ENCODE results near the gene PRDX4.

Gene PRDX4

GRCh38 chrX:23660766-23661132, 6.5 kb upstream of the PRDX4 start:
- no peak for DNase-seq (ENCODE audit: low read depth)
- no peak for TF ChIP-seq CTCF (conservative IDR thresholded peaks at IDR 0.05; ENCODE audit: low read depth, low read length)
- H3K4me3 ChIP-seq (ENCODE audit: low read length), result no peak overlapping the region

GRCh38 chrX:23661671-23662070, 5.6 kb upstream of the PRDX4 start:
- DNase-seq (ENCODE audit: low read depth), result no peak
- no peak for TF ChIP-seq CTCF (conservative IDR thresholded peaks at IDR 0.05; ENCODE audit: low read depth, low read length)
- no peak overlapping the region for H3K4me3 ChIP-seq (ENCODE audit: low read length)

DNA sequence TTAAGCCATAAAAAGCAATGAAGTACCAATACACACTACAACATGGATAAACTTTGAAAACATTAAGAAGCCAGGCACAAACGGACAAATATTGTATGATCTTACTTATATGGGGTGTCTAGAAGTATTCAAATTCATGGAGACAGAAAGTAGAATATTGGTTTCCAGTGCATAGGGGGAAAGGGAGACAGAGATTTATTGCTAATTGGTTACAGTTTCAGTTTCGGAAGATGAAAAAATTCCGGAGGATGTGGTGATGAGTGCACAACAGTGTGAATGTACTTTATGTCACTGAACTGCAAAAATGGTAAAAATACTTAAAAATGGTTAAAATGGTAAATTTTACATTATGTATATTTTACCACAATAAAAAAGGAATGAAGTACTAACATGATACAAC, 5.1 kb upstream of the PRDX4 start:
- TF ChIP-seq CTCF (conservative IDR thresholded peaks at IDR 0.05; ENCODE audit: low read depth, low read length), result no peak
- H3K4me3 ChIP-seq (ENCODE audit: low read length), result no peak overlapping the region
- DNase-seq (ENCODE audit: low read depth), result no peak

DNA sequence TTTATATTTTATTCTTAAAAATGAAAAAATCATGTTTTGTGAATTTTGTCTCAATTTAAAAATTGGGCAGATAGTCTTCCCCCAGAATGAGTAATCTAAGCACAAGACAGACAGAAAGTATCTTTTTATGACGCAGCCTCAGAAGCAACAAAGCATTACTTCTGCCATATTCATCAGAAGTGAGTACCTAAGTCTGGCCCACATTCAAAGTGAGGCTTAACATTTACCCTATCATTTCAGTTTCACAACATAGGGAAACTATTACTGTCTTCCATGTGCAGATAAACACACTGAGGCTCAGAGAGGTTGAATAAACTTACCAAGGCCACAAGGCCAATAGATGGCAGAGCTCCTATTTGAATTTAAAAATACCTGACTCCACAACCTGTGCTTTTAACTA, 4.4 kb upstream of the PRDX4 start:
- no peak for DNase-seq (ENCODE audit: low read depth)
- no peak for TF ChIP-seq CTCF (conservative IDR thresholded peaks at IDR 0.05; ENCODE audit: low read depth, low read length)
- no peak overlapping the region for H3K4me3 ChIP-seq (ENCODE audit: low read length)

DNA sequence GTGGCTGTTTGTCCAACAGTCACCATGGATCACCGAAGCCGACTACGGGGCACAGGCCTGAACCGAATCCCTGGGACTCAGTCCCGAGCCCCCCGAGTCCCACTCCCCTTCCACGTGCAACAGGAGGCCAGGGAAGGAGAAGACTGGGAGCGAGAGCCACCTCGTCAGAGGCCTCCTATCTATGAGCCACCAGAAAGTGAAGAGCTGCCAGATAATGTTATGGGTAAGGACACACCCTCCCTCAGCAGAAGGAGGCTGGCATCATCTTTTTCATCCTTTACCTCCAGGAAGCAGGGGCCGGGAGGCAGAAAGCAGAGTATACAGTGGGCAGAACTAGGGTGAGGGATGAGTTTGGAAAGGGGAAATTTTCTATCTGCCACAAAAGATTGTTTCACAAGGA, 2.8 kb upstream of the PRDX4 start:
- no peak for TF ChIP-seq CTCF (conservative IDR thresholded peaks at IDR 0.05; ENCODE audit: low read depth, low read length)
- no peak for DNase-seq (ENCODE audit: low read depth)
- H3K4me3 ChIP-seq (ENCODE audit: low read length), result no peak overlapping the region

GRCh38 chrX:23666282-23666681, 1.0 kb upstream of the PRDX4 start:
- H3K4me3 ChIP-seq (ENCODE audit: low read length), result no peak overlapping the region
- no peak for DNase-seq (ENCODE audit: low read depth)
- no peak for TF ChIP-seq CTCF (conservative IDR thresholded peaks at IDR 0.05; ENCODE audit: low read depth, low read length)

DNA sequence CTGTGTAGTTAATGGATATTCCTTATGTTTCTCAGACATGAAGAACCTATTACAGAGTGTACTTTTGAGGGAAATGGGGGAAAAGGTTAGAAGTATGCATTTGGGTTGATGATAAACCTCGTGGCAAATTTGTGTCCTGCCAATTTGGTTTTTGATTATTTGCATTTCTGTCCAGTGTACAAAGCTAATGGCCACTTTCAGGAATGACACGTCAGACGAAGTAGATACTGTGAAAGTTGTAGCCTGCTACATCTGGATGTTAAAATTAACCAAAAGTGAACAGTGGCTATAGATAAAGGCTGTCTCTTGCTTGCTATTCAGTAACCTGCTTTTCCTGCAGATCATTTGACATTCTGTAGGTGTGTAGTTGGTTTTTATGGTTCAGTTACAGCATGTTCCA, 1.0 kb downstream of the PRDX4 start:
- no peak for DNase-seq (ENCODE audit: low read depth)
- H3K4me3 ChIP-seq (ENCODE audit: low read length), result peak overlapping the region; percentile 63

More for the DNA sequence above, 1.0 kb downstream of the PRDX4 start:
- TF ChIP-seq CTCF (conservative IDR thresholded peaks at IDR 0.05; ENCODE audit: low read depth, low read length), result no peak
